WERI-Rb-1 (cell line): ENCODE results near the gene GPBP1.

Source experiments
- DNase-seq: peaks from one replicate; pipeline ENCODE4 v3.0.0-alpha.2; 2020
- H3K27ac ChIP-seq: fragments of 250-450 bp; sonication (Bioruptor Pico); 2 replicates; pipeline ENCODE4 v1.5.1; 2020; ENCODE audit warnings: mild to moderate bottlenecking, moderate library complexity
- H3K27me3 ChIP-seq: fragments of 250-450 bp; sonication (Bioruptor Pico); 2 replicates; pipeline ENCODE4 v1.5.1; 2021; ENCODE audit warnings: mild to moderate bottlenecking, low read depth, moderate library complexity; ENCODE audit not compliant: insufficient read depth, severe bottlenecking
- H3K36me3 ChIP-seq: fragments of 250-450 bp; sonication (Bioruptor Pico); 2 replicates; pipeline ENCODE4 v1.5.1; 2020; ENCODE audit warnings: mild to moderate bottlenecking, moderate library complexity
- H3K4me3 ChIP-seq: 2 replicates; pipeline ENCODE4 v1.5.1; 2011; ENCODE audit warnings: low read depth, mild to moderate bottlenecking, control low read depth, low read length
- H3K9me3 ChIP-seq: fragments of 250-450 bp; sonication (Bioruptor Pico); 2 replicates; pipeline ENCODE4 v1.5.1; 2021; ENCODE audit warnings: mild to moderate bottlenecking, moderate library complexity; ENCODE audit not compliant: severe bottlenecking
- TF ChIP-seq, protein P1 (sequence below): IDR thresholded peaks from 2 replicates; pipeline ENCODE4 v1.5.1; 2011; ENCODE audit warnings: low read depth, mild to moderate bottlenecking, control low read depth, inconsistent platforms, low read length

GPBP1 gene

GRCh38 chr5:57232293-57233033, 58.6 kb downstream of the GPBP1 start:
- no peak overlapping the region for H3K27ac ChIP-seq
- H3K9me3 ChIP-seq = no peaks in the 10 kb centered on the region
- peaks cover 71% of the 10 kb centered on the region for H3K36me3 ChIP-seq
- H3K27me3 ChIP-seq = no peaks in the 10 kb centered on the region
- no peak for DNase-seq
- TF ChIP-seq, protein P1, sequence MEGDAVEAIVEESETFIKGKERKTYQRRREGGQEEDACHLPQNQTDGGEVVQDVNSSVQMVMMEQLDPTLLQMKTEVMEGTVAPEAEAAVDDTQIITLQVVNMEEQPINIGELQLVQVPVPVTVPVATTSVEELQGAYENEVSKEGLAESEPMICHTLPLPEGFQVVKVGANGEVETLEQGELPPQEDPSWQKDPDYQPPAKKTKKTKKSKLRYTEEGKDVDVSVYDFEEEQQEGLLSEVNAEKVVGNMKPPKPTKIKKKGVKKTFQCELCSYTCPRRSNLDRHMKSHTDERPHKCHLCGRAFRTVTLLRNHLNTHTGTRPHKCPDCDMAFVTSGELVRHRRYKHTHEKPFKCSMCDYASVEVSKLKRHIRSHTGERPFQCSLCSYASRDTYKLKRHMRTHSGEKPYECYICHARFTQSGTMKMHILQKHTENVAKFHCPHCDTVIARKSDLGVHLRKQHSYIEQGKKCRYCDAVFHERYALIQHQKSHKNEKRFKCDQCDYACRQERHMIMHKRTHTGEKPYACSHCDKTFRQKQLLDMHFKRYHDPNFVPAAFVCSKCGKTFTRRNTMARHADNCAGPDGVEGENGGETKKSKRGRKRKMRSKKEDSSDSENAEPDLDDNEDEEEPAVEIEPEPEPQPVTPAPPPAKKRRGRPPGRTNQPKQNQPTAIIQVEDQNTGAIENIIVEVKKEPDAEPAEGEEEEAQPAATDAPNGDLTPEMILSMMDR = no peak
- H3K4me3 ChIP-seq = no peak overlapping the region

GRCh38 chr5:57243286-57244137, 69.7 kb downstream of the GPBP1 start:
- H3K27me3 ChIP-seq = no peaks in the 10 kb centered on the region
- peaks cover 57% of the 10 kb centered on the region for H3K36me3 ChIP-seq
- H3K9me3 ChIP-seq = no peaks in the 10 kb centered on the region
- no peak overlapping the region for H3K27ac ChIP-seq
- no peak overlapping the region for H3K4me3 ChIP-seq
- TF ChIP-seq, protein P1 = no peak
- no peak for DNase-seq

- no peaks in the 10 kb centered on the region for H3K27me3 ChIP-seq
- H3K9me3 ChIP-seq = no peaks in the 10 kb centered on the region
- H3K27ac ChIP-seq = no peak overlapping the region
- TF ChIP-seq, protein P1 = no peak
- no peak overlapping the region for H3K4me3 ChIP-seq
- H3K36me3 ChIP-seq = peaks cover 60% of the 10 kb centered on the region
- DNase-seq = no peak
Measured at GRCh38 chr5:57244331-57244730, 70.5 kb downstream of the GPBP1 start.

DNA sequence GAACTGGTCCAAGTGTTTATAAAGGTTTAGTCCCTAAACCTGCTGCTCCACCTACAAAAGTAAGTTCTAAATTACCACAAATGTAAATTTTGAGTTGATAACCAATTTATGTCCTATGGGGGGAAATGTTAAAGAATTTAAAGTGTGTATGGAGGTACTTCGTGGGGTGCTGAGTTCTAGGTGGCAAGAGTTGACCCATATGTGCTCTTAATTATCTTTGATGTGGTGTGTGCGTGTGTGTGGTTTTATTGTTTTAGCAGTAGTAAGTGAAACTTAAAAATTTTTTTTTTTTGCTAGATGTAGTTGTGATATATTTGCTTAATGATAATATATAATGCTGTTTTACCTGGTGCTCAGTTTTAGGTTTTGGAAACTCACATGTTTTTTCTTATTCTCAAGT, 72.6 kb downstream of the GPBP1 start:
- Histone ChIP-seq H3K36me3 (peaks cover 61% of the 10 kb centered on the region), H3K27ac (no peak overlapping the region), H3K27me3 (no peaks in the 10 kb centered on the region), H3K9me3 (no peaks in the 10 kb centered on the region), H3K4me3 (no peak overlapping the region)
- no peak for DNase-seq
- TF ChIP-seq, protein P1 = no peak

GRCh38 chr5:57247765-57248164, 73.9 kb downstream of the GPBP1 start:
- no peak for DNase-seq
- Histone ChIP-seq H3K9me3 (no peaks in the 10 kb centered on the region), H3K27me3 (no peaks in the 10 kb centered on the region), H3K4me3 (no peak overlapping the region), H3K36me3 (peaks cover 66% of the 10 kb centered on the region), H3K27ac (no peak overlapping the region)
- TF ChIP-seq, protein P1 = no peak
